Activated T-cell treated with anti-CD3 and anti-CD28 coated beads for 24 hours (primary cell): ENCODE measurements around the gene DDR1.

ENCODE experiments used
- DNase-seq: peaks from one replicate; pipeline ENCODE4 v3.0.0-alpha.2; 2020; ENCODE audit warnings: low read depth

The DDR1 gene

GRCh38 chr6:30881392-30882203 lies 2.7 kb upstream of the DDR1 start:
- DNase-seq: no peak

- no peak for DNase-seq
These were observed 2.0 kb upstream of the DDR1 start for GRCh38 chr6:30882204-30882758.

GRCh38 chr6:30882759-30883684 lies 1.3 kb upstream of the DDR1 start:
- no peak for DNase-seq

- DNase-seq: no peak
These were observed 482 bp downstream of the DDR1 start for GRCh38 chr6:30884521-30885480.

GRCh38 chr6:30885481-30885998 lies 1.2 kb downstream of the DDR1 start:
- DNase-seq: no peak

- DNase-seq: no peak
These were observed 1.9 kb downstream of the DDR1 start for GRCh38 chr6:30885999-30886896.

GRCh38 chr6:30886897-30887255 lies 2.6 kb downstream of the DDR1 start:
- DNase-seq: no peak

GRCh38 chr6:30887901-30888815 lies 3.8 kb downstream of the DDR1 start:
- no peak for DNase-seq

GRCh38 chr6:30888816-30889495 lies 4.6 kb downstream of the DDR1 start:
- DNase-seq: no peak

GRCh38 chr6:30889496-30889885 lies 5.2 kb downstream of the DDR1 start:
- DNase-seq: no peak

- no peak for DNase-seq
These were observed 5.8 kb downstream of the DDR1 start for GRCh38 chr6:30889921-30890645.

- DNase-seq: no peak
These were observed 6.5 kb downstream of the DDR1 start for GRCh38 chr6:30890646-30891449.

- no peak for DNase-seq
These were observed 7.1 kb downstream of the DDR1 start for GRCh38 chr6:30891450-30891723.

GRCh38 chr6:30891816-30892538 lies 7.7 kb downstream of the DDR1 start:
- DNase-seq: no peak

- no peak for DNase-seq
These were observed 8.8 kb downstream of the DDR1 start for GRCh38 chr6:30893001-30893591.

- no peak for DNase-seq
These were observed 9.3 kb downstream of the DDR1 start for GRCh38 chr6:30893666-30894065.
